HepG2 (cell line): ENCODE results near the gene CDK2. TPM values are rescaled to one million over a fixed set of nuclear protein-coding genes. Genes with fewer than 3 reads are reported as not detected.

Experiments
- FOXK1 ChIP-seq: sonication (generic); formaldehyde crosslinking; IDR thresholded peaks from 2 replicates; pipeline ENCODE4 v1.4.0; 2020; ENCODE audit warnings: low read depth, missing genetic modification reagents, borderline replicate concordance
- FOXK2 ChIP-seq: fragments of 450-650 bp; IDR thresholded peaks from 2 replicates; pipeline ENCODE4 v1.6.1; 2016
- HNRNPL ChIP-seq: fragments of 200-400 bp; formaldehyde crosslinking; IDR thresholded peaks from 2 replicates; pipeline ENCODE4 v1.6.1; 2017; ENCODE audit warnings: mild to moderate bottlenecking, low read depth, low read length
- KDM6A ChIP-seq: IDR thresholded peaks from 2 replicates; pipeline ENCODE4 v1.6.1; 2016; ENCODE audit warnings: low read depth
- MIXL1 ChIP-seq: IDR thresholded peaks from 2 replicates; pipeline ENCODE4 v1.6.1; 2016
- NAIF1 ChIP-seq: sonication (generic); formaldehyde crosslinking; IDR thresholded peaks from 2 replicates; pipeline ENCODE4 v1.5.0; 2020; ENCODE audit warnings: mild to moderate bottlenecking, missing genetic modification reagents, borderline replicate concordance
- SNAPC2 ChIP-seq: sonication (generic); formaldehyde crosslinking; IDR thresholded peaks from 2 replicates; pipeline ENCODE4 v1.8.1; 2022; ENCODE audit warnings: mild to moderate bottlenecking, missing genetic modification reagents
- ZFP36L2 ChIP-seq: sonication (generic); formaldehyde crosslinking; IDR thresholded peaks from 2 replicates; pipeline ENCODE4 v1.4.0; 2020; ENCODE audit warnings: missing genetic modification reagents
- ZNF224 ChIP-seq: sonication (generic); formaldehyde crosslinking; IDR thresholded peaks from 2 replicates; pipeline ENCODE4 v1.5.0; 2020; ENCODE audit warnings: mild to moderate bottlenecking, missing genetic modification reagents
- ZNF674 ChIP-seq: sonication (generic); formaldehyde crosslinking; IDR thresholded peaks from 2 replicates; pipeline ENCODE4 v1.5.0; 2020; ENCODE audit warnings: low read depth, mild to moderate bottlenecking, missing genetic modification reagents
- ZNF703 ChIP-seq: sonication (generic); formaldehyde crosslinking; IDR thresholded peaks from 2 replicates; pipeline ENCODE4 v1.5.1; 2020; ENCODE audit warnings: missing genetic modification reagents, mild to moderate bottlenecking, moderate library complexity, borderline replicate concordance
- polyA plus RNA-seq, 8 experiments: library from polyadenylated mRNA; depleted of rRNA in 3 of 8; stranded (reverse) in 7 of 8; unstranded in 1 of 8; fragments of >200 nt; fragmentation: Illumina TruSeq in 4 of 8; extraction: Trizol in 4 of 8; gene quantifications; 2 replicates each; pipeline versions ENCODE4 v1.2.1 to v1.2.3, GENCODE V29; 2011 to 2016; ENCODE audit warnings: low read depth in 4 of 8, missing spikeins in 1 of 8, mixed read lengths in 1 of 8; ENCODE audit not compliant: insufficient read depth in 1 of 8
- total RNA-seq, 5 experiments: library from RNA; depleted of rRNA; stranded (reverse); fragments of >200 nt; fragmentation: Illumina TruSeq; extraction: Trizol; gene quantifications; 2 replicates each; pipeline ENCODE4 v1.2.3, GENCODE V29; 2016; ENCODE audit warnings: low read depth in 1 of 5
- TF ChIP-seq, protein P1 (sequence below): sonication (generic); IDR thresholded peaks from 2 replicates; pipeline ENCODE4 v1.6.1; 2016; ENCODE audit warnings: low read depth, borderline replicate concordance
- TF ChIP-seq, protein P2 (sequence below): sonication (generic); formaldehyde crosslinking; IDR thresholded peaks from 2 replicates; pipeline ENCODE4 v1.9.0; 2021; ENCODE audit warnings: missing genetic modification reagents, borderline replicate concordance
- TF ChIP-seq, protein P3 (sequence below): sonication (generic); formaldehyde crosslinking; IDR thresholded peaks from 2 replicates; pipeline ENCODE4 v1.5.1; 2020; ENCODE audit warnings: mild to moderate bottlenecking, missing genetic modification reagents, borderline replicate concordance
- TF ChIP-seq, protein P4 (sequence below): sonication (generic); formaldehyde crosslinking; IDR thresholded peaks from 2 replicates; pipeline ENCODE4 v1.4.0; 2020; ENCODE audit warnings: missing genetic modification reagents; ENCODE audit errors: not compliant biosample characterization
- TF ChIP-seq, protein P5 (sequence below): sonication (generic); formaldehyde crosslinking; IDR thresholded peaks from 2 replicates; pipeline ENCODE4 v1.8.0; 2022; ENCODE audit warnings: mild to moderate bottlenecking, missing genetic modification reagents

CDK2 gene
- total and polyA plus RNA-seq, 2 of the 13 experiments (the other 11 are each of a cell fraction or from before 2014, with no cell fraction given) = 47.5 to 52.6 TPM

DNA sequence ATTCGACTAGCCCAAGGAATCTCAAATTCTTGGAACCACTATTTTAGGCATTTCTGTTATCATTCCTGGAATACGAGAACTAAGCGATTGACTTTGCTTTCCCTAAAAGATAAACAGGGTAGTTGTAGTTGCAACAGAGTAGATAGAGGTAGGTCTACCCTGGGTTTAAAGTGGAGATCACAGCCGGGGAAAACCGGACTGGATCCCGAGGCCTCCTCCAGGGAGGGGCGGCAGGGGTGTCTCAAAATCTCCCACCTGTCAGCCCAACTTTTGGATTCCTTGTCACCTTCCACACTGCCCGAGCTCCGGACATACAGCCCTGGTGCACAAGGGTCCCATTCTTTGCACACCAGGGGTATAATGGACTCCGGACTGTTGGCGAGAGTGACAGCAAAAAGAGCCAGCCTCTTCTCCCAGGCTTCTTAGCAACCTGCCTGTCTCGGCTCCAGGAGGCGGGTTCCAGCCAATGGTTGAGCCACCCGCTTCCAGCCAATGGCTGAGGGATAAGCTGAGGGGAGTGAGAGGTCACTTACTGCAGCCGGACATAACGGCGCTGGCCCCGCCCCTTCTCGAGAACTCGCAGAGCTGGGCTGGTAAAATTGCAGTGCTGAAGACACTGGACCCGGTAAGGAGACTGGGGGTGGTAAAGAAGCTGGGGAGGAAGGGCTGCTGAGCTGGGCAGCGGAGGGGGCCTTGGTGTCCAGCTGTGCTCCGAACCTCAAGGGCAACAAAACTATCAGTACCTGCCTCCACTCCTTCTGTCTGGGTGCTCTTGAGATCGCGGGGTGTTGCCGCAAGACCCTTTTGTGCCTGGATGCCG, 30.3 kb downstream of the CDK2 start, which contains the start of gene SUOX (continued):
- TF ChIP-seq, protein P1, sequence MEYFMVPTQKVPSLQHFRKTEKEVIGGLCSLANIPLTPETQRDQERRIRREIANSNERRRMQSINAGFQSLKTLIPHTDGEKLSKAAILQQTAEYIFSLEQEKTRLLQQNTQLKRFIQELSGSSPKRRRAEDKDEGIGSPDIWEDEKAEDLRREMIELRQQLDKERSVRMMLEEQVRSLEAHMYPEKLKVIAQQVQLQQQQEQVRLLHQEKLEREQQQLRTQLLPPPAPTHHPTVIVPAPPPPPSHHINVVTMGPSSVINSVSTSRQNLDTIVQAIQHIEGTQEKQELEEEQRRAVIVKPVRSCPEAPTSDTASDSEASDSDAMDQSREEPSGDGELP = peak; percentile 33; the same call in 1 of the 2 replicates
- TF ChIP-seq MIXL1 (CRISPR knock-in tag) (peak; percentile 58; the same call in 1 of the 2 replicates), SNAPC2 (CRISPR knock-in tag) (peak; percentile 69; the same call in 1 of the 2 replicates), FOXK2 (peak; percentile 39; the same call in 1 of the 2 replicates), ZFP36L2 (CRISPR knock-in tag) (no peak), KDM6A (CRISPR knock-in tag) (no peak; the same call in 1 of the 2 replicates), ZNF674 (CRISPR knock-in tag) (no peak), ZNF703 (CRISPR knock-in tag) (no peak), HNRNPL (no peak), FOXK1 (peak; percentile 16; the same call in 1 of the 2 replicates), NAIF1 (no peak; the same call in 1 of the 2 replicates), ZNF224 (no peak)
- TF ChIP-seq, protein P2, sequence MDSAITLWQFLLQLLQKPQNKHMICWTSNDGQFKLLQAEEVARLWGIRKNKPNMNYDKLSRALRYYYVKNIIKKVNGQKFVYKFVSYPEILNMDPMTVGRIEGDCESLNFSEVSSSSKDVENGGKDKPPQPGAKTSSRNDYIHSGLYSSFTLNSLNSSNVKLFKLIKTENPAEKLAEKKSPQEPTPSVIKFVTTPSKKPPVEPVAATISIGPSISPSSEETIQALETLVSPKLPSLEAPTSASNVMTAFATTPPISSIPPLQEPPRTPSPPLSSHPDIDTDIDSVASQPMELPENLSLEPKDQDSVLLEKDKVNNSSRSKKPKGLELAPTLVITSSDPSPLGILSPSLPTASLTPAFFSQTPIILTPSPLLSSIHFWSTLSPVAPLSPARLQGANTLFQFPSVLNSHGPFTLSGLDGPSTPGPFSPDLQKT (CRISPR knock-in tag) = no peak
- TF ChIP-seq, protein P3, sequence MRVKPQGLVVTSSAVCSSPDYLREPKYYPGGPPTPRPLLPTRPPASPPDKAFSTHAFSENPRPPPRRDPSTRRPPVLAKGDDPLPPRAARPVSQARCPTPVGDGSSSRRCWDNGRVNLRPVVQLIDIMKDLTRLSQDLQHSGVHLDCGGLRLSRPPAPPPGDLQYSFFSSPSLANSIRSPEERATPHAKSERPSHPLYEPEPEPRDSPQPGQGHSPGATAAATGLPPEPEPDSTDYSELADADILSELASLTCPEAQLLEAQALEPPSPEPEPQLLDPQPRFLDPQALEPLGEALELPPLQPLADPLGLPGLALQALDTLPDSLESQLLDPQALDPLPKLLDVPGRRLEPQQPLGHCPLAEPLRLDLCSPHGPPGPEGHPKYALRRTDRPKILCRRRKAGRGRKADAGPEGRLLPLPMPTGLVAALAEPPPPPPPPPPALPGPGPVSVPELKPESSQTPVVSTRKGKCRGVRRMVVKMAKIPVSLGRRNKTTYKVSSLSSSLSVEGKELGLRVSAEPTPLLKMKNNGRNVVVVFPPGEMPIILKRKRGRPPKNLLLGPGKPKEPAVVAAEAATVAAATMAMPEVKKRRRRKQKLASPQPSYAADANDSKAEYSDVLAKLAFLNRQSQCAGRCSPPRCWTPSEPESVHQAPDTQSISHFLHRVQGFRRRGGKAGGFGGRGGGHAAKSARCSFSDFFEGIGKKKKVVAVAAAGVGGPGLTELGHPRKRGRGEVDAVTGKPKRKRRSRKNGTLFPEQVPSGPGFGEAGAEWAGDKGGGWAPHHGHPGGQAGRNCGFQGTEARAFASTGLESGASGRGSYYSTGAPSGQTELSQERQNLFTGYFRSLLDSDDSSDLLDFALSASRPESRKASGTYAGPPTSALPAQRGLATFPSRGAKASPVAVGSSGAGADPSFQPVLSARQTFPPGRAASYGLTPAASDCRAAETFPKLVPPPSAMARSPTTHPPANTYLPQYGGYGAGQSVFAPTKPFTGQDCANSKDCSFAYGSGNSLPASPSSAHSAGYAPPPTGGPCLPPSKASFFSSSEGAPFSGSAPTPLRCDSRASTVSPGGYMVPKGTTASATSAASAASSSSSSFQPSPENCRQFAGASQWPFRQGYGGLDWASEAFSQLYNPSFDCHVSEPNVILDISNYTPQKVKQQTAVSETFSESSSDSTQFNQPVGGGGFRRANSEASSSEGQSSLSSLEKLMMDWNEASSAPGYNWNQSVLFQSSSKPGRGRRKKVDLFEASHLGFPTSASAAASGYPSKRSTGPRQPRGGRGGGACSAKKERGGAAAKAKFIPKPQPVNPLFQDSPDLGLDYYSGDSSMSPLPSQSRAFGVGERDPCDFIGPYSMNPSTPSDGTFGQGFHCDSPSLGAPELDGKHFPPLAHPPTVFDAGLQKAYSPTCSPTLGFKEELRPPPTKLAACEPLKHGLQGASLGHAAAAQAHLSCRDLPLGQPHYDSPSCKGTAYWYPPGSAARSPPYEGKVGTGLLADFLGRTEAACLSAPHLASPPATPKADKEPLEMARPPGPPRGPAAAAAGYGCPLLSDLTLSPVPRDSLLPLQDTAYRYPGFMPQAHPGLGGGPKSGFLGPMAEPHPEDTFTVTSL (CRISPR knock-in tag) = no peak
- TF ChIP-seq, protein P4, sequence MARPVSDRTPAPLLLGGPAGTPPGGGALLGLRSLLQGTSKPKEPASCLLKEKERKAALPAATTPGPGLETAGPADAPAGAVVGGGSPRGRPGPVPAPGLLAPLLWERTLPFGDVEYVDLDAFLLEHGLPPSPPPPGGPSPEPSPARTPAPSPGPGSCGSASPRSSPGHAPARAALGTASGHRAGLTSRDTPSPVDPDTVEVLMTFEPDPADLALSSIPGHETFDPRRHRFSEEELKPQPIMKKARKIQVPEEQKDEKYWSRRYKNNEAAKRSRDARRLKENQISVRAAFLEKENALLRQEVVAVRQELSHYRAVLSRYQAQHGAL (CRISPR knock-in tag) = peak; percentile 16
- TF ChIP-seq, protein P5, sequence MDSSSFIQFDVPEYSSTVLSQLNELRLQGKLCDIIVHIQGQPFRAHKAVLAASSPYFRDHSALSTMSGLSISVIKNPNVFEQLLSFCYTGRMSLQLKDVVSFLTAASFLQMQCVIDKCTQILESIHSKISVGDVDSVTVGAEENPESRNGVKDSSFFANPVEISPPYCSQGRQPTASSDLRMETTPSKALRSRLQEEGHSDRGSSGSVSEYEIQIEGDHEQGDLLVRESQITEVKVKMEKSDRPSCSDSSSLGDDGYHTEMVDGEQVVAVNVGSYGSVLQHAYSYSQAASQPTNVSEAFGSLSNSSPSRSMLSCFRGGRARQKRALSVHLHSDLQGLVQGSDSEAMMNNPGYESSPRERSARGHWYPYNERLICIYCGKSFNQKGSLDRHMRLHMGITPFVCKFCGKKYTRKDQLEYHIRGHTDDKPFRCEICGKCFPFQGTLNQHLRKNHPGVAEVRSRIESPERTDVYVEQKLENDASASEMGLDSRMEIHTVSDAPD (CRISPR knock-in tag) = no peak
